H1 (cell line): ENCODE measurements around the gene PHTF2. TPM values are rescaled to one million over a fixed set of nuclear protein-coding genes. Genes with fewer than 3 reads are reported as not detected.

ENCODE experiments used
- CTCF ChIA-PET: fragments of 300-600 bp; sonication (Branson Sonifier 250); formaldehyde crosslinking; loops from one replicate; lab custom pipeline; 2021; ENCODE audit not compliant: partially characterized antibody; lab: Charles Lee
- POLR2A ChIA-PET: fragments of 300-600 bp; sonication (Branson Sonifier 250); formaldehyde crosslinking; loops from one replicate; lab custom pipeline; 2021; ENCODE audit warnings: inconsistent platforms; ENCODE audit not compliant: partially characterized antibody; lab: Charles Lee
- DNase-seq, 2 experiments: peaks; one replicate each; pipeline versions ENCODE4 v3.0.0 to v3.0.0-alpha.2; 2010 to 2022; ENCODE audit warnings: low spot score in 2 of 2, low read depth in 1 of 2, mixed read lengths in 1 of 2
- FAIRE-seq: peaks from 2 replicates; lab custom pipeline; 2011; peaks lifted over from hg19 to GRCh38; lab: Jason Lieb, UNC
- H2AFZ ChIP-seq: 2 replicates; pipeline ENCODE4 v1.8.1; 2012; ENCODE audit warnings: low read length, inconsistent platforms
- H2AK5ac ChIP-seq: 2 replicates; pipeline ENCODE4 v1.6.1; 2013; ENCODE audit warnings: low read depth, low read length
- H2BK120ac ChIP-seq: replicated peaks from 2 replicates; pipeline ENCODE3; 2013; ENCODE audit warnings: low read depth, low read length, inconsistent platforms
- H2BK12ac ChIP-seq: 2 replicates; pipeline ENCODE4 v1.6.1; 2013; ENCODE audit warnings: low read depth, low read length
- H2BK15ac ChIP-seq: 2 replicates; pipeline ENCODE4 v1.6.1; 2013; ENCODE audit warnings: low read length
- H2BK20ac ChIP-seq: 2 replicates; pipeline ENCODE4 v1.6.1; 2013; ENCODE audit warnings: low read length
- H2BK5ac ChIP-seq: 2 replicates; pipeline ENCODE4 v1.6.1; 2013; ENCODE audit warnings: low read depth, low read length
- H3K14ac ChIP-seq: 2 replicates; pipeline ENCODE4 v1.6.1; 2013; ENCODE audit warnings: inconsistent platforms; ENCODE audit not compliant: insufficient read length
- H3K18ac ChIP-seq: 2 replicates; pipeline ENCODE4 v1.6.1; 2013; ENCODE audit warnings: low read length; ENCODE audit errors: extremely low read depth
- H3K23ac ChIP-seq: 2 replicates; pipeline ENCODE4 v1.6.1; 2013; ENCODE audit warnings: inconsistent platforms; ENCODE audit not compliant: insufficient read length
- H3K23me2 ChIP-seq: 2 replicates; pipeline ENCODE4 v1.6.1; 2013; ENCODE audit warnings: low read depth, low read length
- H3K27ac ChIP-seq: 2 replicates; pipeline ENCODE4 v1.6.1; 2011; ENCODE audit warnings: low read depth, low read length, inconsistent platforms
- H3K27me3 ChIP-seq, 4 experiments: replicated peaks in 1 of 4; 1 replicate in 1 of 4; 2 replicates in 3 of 4; pipeline versions ENCODE4 v1.6.1 to v1.8.1; 2011 to 2013; ENCODE audit warnings: low read length in 3 of 4, mild to moderate bottlenecking in 3 of 4, inconsistent platforms in 2 of 4, mixed read lengths in 2 of 4, moderate library complexity in 1 of 4; ENCODE audit not compliant: control insufficient read depth in 3 of 4, insufficient read depth in 3 of 4; ENCODE audit errors: extremely low read depth in 1 of 4
- H3K36me3 ChIP-seq, 4 experiments: 2 replicates each; pipeline versions ENCODE4 v1.6.1 to v1.8.1; 2011 to 2013; ENCODE audit warnings: mild to moderate bottlenecking in 4 of 4, low read length in 3 of 4, moderate library complexity in 2 of 4, control low read depth in 1 of 4, inconsistent platforms in 1 of 4; ENCODE audit not compliant: insufficient read depth in 4 of 4, control insufficient read depth in 2 of 4
- H3K4ac ChIP-seq: replicated peaks from 2 replicates; pipeline ENCODE3; 2013; ENCODE audit warnings: low read length, low read depth, mixed read lengths, inconsistent platforms; ENCODE audit not compliant: insufficient read length
- H3K4me1 ChIP-seq, 4 experiments: replicated peaks in 1 of 4; 1 replicate in 1 of 4; 2 replicates in 3 of 4; pipeline versions ENCODE4 v1.6.1 to v1.8.1; 2011 to 2013; ENCODE audit warnings: low read length in 3 of 4, inconsistent platforms in 2 of 4, mixed read lengths in 1 of 4; ENCODE audit not compliant: insufficient read depth in 4 of 4, control insufficient read depth in 3 of 4
- H3K4me2 ChIP-seq, 2 experiments: 2 replicates each; pipeline versions ENCODE4 v1.6.1 to v1.8.1; 2011 to 2013; ENCODE audit warnings: low read depth in 2 of 2, low read length in 2 of 2, control low read depth in 1 of 2, inconsistent platforms in 1 of 2, mild to moderate bottlenecking in 1 of 2; ENCODE audit not compliant: insufficient read depth in 1 of 2
- H3K4me3 ChIP-seq, 4 experiments: fragments of 200-600, 300-600 bp in 1 of 4; sonication (generic), shearing (Covaris generic), sonication (Bioruptor Twin) in 1 of 4; 2 replicates each; pipeline versions ENCODE4 v1.5.1 to v1.8.1; 2011 to 2016; ENCODE audit warnings: low read length in 4 of 4, low read depth in 3 of 4, control low read depth in 2 of 4, inconsistent platforms in 2 of 4, mild to moderate bottlenecking in 2 of 4, mixed read lengths in 1 of 4, moderate library complexity in 1 of 4; ENCODE audit not compliant: insufficient read depth in 2 of 4; ENCODE audit errors: extremely low read depth in 1 of 4
- H3K56ac ChIP-seq: replicated peaks from 2 replicates; pipeline ENCODE3; 2013; ENCODE audit warnings: low read depth, mild to moderate bottlenecking, mixed read lengths, low read length, inconsistent platforms; ENCODE audit not compliant: insufficient read length
- H3K79me1 ChIP-seq: 2 replicates; pipeline ENCODE4 v1.6.1; 2013; ENCODE audit warnings: low read depth, low read length, control low read depth
- H3K79me2 ChIP-seq, 2 experiments: 2 replicates each; pipeline versions ENCODE4 v1.6.1 to v1.8.1; 2012 to 2013; ENCODE audit warnings: low read length in 2 of 2, mild to moderate bottlenecking in 2 of 2, inconsistent platforms in 1 of 2; ENCODE audit not compliant: insufficient read depth in 2 of 2, control insufficient read depth in 1 of 2
- H3K9ac ChIP-seq, 4 experiments: replicated peaks in 1 of 4; 1 replicate in 1 of 4; 2 replicates in 3 of 4; pipeline versions ENCODE4 v1.6.1 to v1.8.1; 2011 to 2013; ENCODE audit warnings: low read depth in 3 of 4, low read length in 3 of 4, control low read depth in 2 of 4, mild to moderate bottlenecking in 2 of 4, moderate library complexity in 2 of 4, inconsistent platforms in 1 of 4; ENCODE audit errors: extremely low read depth in 1 of 4
- H3K9me3 ChIP-seq, 2 experiments: 2 replicates each; pipeline versions ENCODE4 v1.6.1 to v1.8.1; 2012 to 2013; ENCODE audit warnings: mild to moderate bottlenecking in 2 of 2, moderate library complexity in 2 of 2, control low read depth in 1 of 2, inconsistent platforms in 1 of 2, low read depth in 1 of 2, low read length in 1 of 2, mixed read lengths in 1 of 2; ENCODE audit not compliant: insufficient read depth in 2 of 2
- H4K20me1 ChIP-seq, 2 experiments: replicated peaks in 1 of 2; 2 replicates each; pipeline versions ENCODE3 to v1.8.1; 2011 to 2013; ENCODE audit warnings: inconsistent platforms in 2 of 2, low read length in 2 of 2, mild to moderate bottlenecking in 1 of 2; ENCODE audit not compliant: insufficient read depth in 2 of 2, control insufficient read depth in 1 of 2
- H4K5ac ChIP-seq: 2 replicates; pipeline ENCODE4 v1.6.1; 2013; ENCODE audit warnings: low read length, low read depth, mixed read lengths, inconsistent platforms; ENCODE audit not compliant: insufficient read length
- H4K8ac ChIP-seq: 2 replicates; pipeline ENCODE4 v1.8.0; 2013; ENCODE audit warnings: mild to moderate bottlenecking, moderate library complexity, low read length, inconsistent platforms; ENCODE audit not compliant: insufficient read depth; ENCODE audit errors: extremely low read depth
- H4K91ac ChIP-seq: replicated peaks from 2 replicates; pipeline ENCODE3; 2013; ENCODE audit warnings: low read length, mixed read lengths, inconsistent platforms; ENCODE audit not compliant: insufficient read length
- CBX5 ChIP-seq: fragments of 300-800, 300-1000 bp; sonication (generic); IDR thresholded peaks from 2 replicates; pipeline ENCODE4 v1.7.1; 2016; ENCODE audit warnings: antibody characterized with exemption, low read length, low read depth
- RNF2 ChIP-seq: fragments of 200-900, 300-1000 bp; sonication (generic); IDR thresholded peaks from 2 replicates; pipeline ENCODE4 v1.7.1; 2016; ENCODE audit warnings: borderline replicate concordance, low read depth, mild to moderate bottlenecking, antibody characterized with exemption, low read length; ENCODE audit not compliant: poor library complexity, severe bottlenecking; ENCODE audit errors: missing control alignments
- SIX5 ChIP-seq: IDR thresholded peaks from 2 replicates; pipeline ENCODE4 v1.6.1; 2011; ENCODE audit warnings: mild to moderate bottlenecking, low read depth, low read length
- USF2 ChIP-seq: IDR thresholded peaks from 2 replicates; pipeline ENCODE4 v1.6.1; 2011; ENCODE audit warnings: low read length, improper control_type of control experiment
- WGBS, 2 experiments: shearing (Covaris generic) in 1 of 2; methylation state at CpG; one replicate each; pipeline versions ENCODE4 v1.1.6 to v1.1.7; 2013 to 2015; ENCODE audit warnings: low lambda C conversion rate in 2 of 2, mixed read lengths in 2 of 2, inconsistent platforms in 1 of 2, low coverage in 1 of 2, missing lambda C conversion rate in 1 of 2; ENCODE audit not compliant: insufficient replicate concordance in 2 of 2, insufficient coverage in 1 of 2, insufficient read length in 1 of 2; ENCODE audit errors: extremely low coverage in 1 of 2, missing lambda C conversion rate in 1 of 2; 5-methylcytosine and 5-hydroxymethylcytosine counted together
- polyA plus RNA-seq, 7 experiments: library from polyadenylated mRNA; depleted of rRNA in 3 of 7; stranded (reverse) in 5 of 7; unstranded in 2 of 7; fragments of >200 nt in 5 of 7; fragments of 200-250 nt in 2 of 7; gene quantifications; 1 replicate in 5 of 7; 2 replicates in 1 of 7; 4 replicates in 1 of 7; pipeline versions ENCODE4 v1.2.1 to v1.2.3, GENCODE V29; 2011 to 2013; ENCODE audit warnings: missing spikeins in 2 of 7, mixed read lengths in 2 of 7
- total RNA-seq: library from RNA; stranded (reverse); fragmentation: NEBNext Ultra II Directional; extraction: Animal tissue kit (Norgen Biotek cat#: 25700); gene quantifications from 2 replicates; pipeline ENCODE4 v1.2.1, GENCODE V29; 2021

Gene PHTF2
- total and polyA plus RNA-seq, 2 of the 8 experiments (the other 6 are each of a cell fraction or from before 2014, with no cell fraction given), result 9.0 to 25.4 TPM

GRCh38 chr7:78002715-78003114, 204.1 kb downstream of the PHTF2 start:
- no peak overlapping the region for H4K8ac ChIP-seq
- ChIA-PET CTCF (interaction anchor here (3.5 to 4.0 kb wide), 2 partner anchors 13 to 38 kb away, joined by 13 to 16 read pairs; no protein-coding TSS in a partner anchor), POLR2A (no interaction called here)
- no peak overlapping the region for H3K18ac ChIP-seq
- H4K91ac ChIP-seq, result no peak overlapping the region
- H3K23me2 ChIP-seq, result no peaks in the 10 kb centered on the region
- H3K27ac ChIP-seq, result no peak overlapping the region
- no peaks in the 10 kb centered on the region for H4K20me1 ChIP-seq
- no peaks in the 10 kb centered on the region for H3K4me1 ChIP-seq
- no peak overlapping the region for H2AK5ac ChIP-seq
- H4K5ac ChIP-seq, result no peak overlapping the region
- H2BK15ac ChIP-seq, result no peak overlapping the region
- H3K36me3 ChIP-seq, result no peaks in the 10 kb centered on the region
- no peaks in the 10 kb centered on the region for H3K79me1 ChIP-seq
- no peak overlapping the region for H3K56ac ChIP-seq
- H3K4ac ChIP-seq, result no peak overlapping the region
- H3K23ac ChIP-seq, result no peak overlapping the region
- DNase-seq, result no peak
- no peak overlapping the region for H2AFZ ChIP-seq
- no peaks in the 10 kb centered on the region for H3K79me2 ChIP-seq
- no peak overlapping the region for H2BK12ac ChIP-seq
- TF ChIP-seq USF2 (peak; percentile 39; the same call in 1 of the 2 replicates), SIX5 (peak; percentile 33), CBX5 (no peak), RNF2 (no peak)
- H3K9me3 ChIP-seq, result no peaks in the 10 kb centered on the region
- H2BK120ac ChIP-seq, result no peak overlapping the region
- no peak overlapping the region for H3K9ac ChIP-seq
- no peak overlapping the region for H3K4me3 ChIP-seq
- no peak overlapping the region for H2BK20ac ChIP-seq
- no peaks in the 10 kb centered on the region for H3K27me3 ChIP-seq
- no peak overlapping the region for H2BK5ac ChIP-seq
- no peak for FAIRE-seq
- H3K14ac ChIP-seq, result no peak overlapping the region
- WGBS, 2 experiments, result 86% methylated on average over 4 of the region's 4 CpGs; no CpG with 5 or more reads in 1 of the 2 experiments
- H3K4me2 ChIP-seq, result no peak overlapping the region
